Natural killer cell (primary cell): Measurements from ENCODE around the gene DNAH7. TPM values are rescaled to one million over a fixed set of nuclear protein-coding genes. Genes with fewer than 3 reads are reported as not detected.

Experiments used
- ATAC-seq, 3 donors: fragments of 150-1000 bp in 2 of 3; fragments of 200-7000 bp in 1 of 3; cut with Tn5 transposase; 1 replicate in 1 of 3; 2 replicates in 2 of 3; pipeline ENCODE4 v1.10.0; 2021; ENCODE audit warnings: mild to moderate bottlenecking in 2 of 3, moderate library complexity in 2 of 3
- DNase-seq, 2 donors: peaks; one replicate each; pipeline versions ENCODE4 v3.0.0 to v3.0.0-alpha.2; 2013 to 2021; ENCODE audit warnings: mixed read lengths in 1 of 2
- H3K27ac ChIP-seq: one replicate; pipeline ENCODE4 v1.5.1; 2013; ENCODE audit warnings: mild to moderate bottlenecking, low read length
- H3K27me3 ChIP-seq: one replicate; pipeline ENCODE4 v1.6.1; 2013; ENCODE audit warnings: low read length; ENCODE audit not compliant: control insufficient read depth, insufficient read depth
- H3K36me3 ChIP-seq: one replicate; pipeline ENCODE4 v1.6.1; 2013; ENCODE audit warnings: low read length; ENCODE audit not compliant: control insufficient read depth, insufficient read depth
- H3K4me1 ChIP-seq: one replicate; pipeline ENCODE4 v1.6.1; 2013; ENCODE audit warnings: low read length; ENCODE audit not compliant: control insufficient read depth, insufficient read depth
- H3K4me3 ChIP-seq: one replicate; pipeline ENCODE4 v1.5.1; 2013; ENCODE audit warnings: low read length
- H3K9me3 ChIP-seq: one replicate; pipeline ENCODE4 v1.6.1; 2013; ENCODE audit warnings: low read length; ENCODE audit not compliant: control insufficient read depth, insufficient read depth
- H3K27ac Mint-ChIP-seq, 2 donors: one replicate each; pipeline ENCODE4 v1.8.0; 2022; ENCODE audit warnings: mild to moderate bottlenecking in 2 of 2, mixed read lengths in 2 of 2, moderate library complexity in 1 of 2
- H3K27me3 Mint-ChIP-seq, 2 donors: one replicate each; pipeline ENCODE4 v1.8.0; 2022; ENCODE audit warnings: low read depth in 2 of 2, mixed read lengths in 2 of 2
- H3K36me3 Mint-ChIP-seq: one replicate; pipeline ENCODE4 v1.8.0; 2022; ENCODE audit warnings: mixed read lengths
- H3K4me1 Mint-ChIP-seq, 2 donors: one replicate each; pipeline ENCODE4 v1.8.0; 2022; ENCODE audit warnings: mixed read lengths in 2 of 2
- H3K4me3 Mint-ChIP-seq: one replicate; pipeline ENCODE4 v1.8.0; 2022; ENCODE audit warnings: mild to moderate bottlenecking, moderate library complexity, mixed read lengths
- H3K9me3 Mint-ChIP-seq, 2 donors: one replicate each; pipeline ENCODE4 v1.8.0; 2022; ENCODE audit warnings: mixed read lengths in 2 of 2
- WGBS: methylation state at CpG from one replicate; pipeline ENCODE4 v1.1.7; 2013; ENCODE audit warnings: missing lambda C conversion rate; ENCODE audit not compliant: insufficient coverage; 5-methylcytosine and 5-hydroxymethylcytosine counted together
- intact Hi-C: fragments of 100-400 bp; cut with micrococcal nuclease; formaldehyde crosslinking; loops from one replicate; pipeline ENCODE4 v1.14.2; 2022
- total RNA-seq, 4 donors: library from RNA; stranded (reverse); fragments of 120-200 nt in 1 of 4; gene quantifications; one replicate each; pipeline versions ENCODE4 v1.2.3 to v1.2.4, GENCODE V29; 2013 to 2022
- TF ChIP-seq, protein P1 (sequence below): fragments of 200-600 bp; IDR thresholded peaks from one replicate; pipeline ENCODE4 v1.8.0; 2022; ENCODE audit warnings: antibody characterized with exemption

DNAH7 gene
- total RNA-seq, 3 donors from 2014 or later (not counting 1 experiment from before 2014, with no cell fraction given): 0.07 to 0.20 TPM; not detected in 1

DNA sequence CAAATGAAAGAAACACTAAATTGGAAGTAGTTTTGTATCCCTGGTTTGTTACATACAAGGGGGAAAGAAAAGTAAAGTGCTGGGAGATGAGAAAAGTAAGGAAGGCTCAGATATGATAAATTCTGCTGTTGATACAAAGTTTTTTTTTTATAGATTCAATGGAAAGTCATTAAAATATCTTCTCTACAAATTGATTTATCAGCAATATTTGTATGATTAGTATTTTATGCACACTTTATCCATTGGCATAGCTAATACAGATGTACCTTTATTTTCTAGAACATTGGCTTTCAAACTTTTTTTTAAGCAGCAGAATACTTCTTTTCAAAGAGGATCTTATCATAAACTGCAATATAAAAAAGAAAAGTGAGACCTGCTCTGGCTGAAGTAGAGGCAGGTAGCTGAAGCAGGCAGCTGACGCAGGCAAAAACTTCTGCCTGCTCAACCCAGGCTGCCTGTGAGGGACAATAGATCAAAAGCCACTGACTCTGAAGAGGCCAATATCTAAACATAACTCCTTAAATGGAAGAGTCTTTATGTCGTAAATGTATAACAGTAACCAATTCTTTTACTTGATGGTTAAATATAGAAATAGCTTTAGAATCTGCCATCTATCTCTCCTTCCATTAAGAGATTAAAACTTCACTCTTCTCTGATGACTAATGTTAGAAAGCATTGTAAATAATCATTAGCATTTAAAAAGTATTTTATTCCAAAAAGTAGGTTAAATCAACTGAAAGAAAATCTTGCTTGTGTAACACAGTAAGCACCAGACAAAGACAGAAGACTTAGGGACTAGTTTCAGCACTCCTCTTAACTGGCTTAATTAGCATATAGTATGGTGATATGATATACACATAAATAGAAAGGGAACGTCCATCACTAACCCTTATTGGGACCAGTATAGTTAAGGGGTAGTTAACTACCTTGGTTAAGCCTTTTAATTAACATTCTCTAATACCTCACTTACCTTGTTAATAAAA, 237.4 kb downstream of the DNAH7 start:
- Mint-ChIP-seq H3K9me3 (no peaks in the 10 kb centered on the region), H3K4me1 (no peaks in the 10 kb centered on the region), H3K36me3 (no peaks in the 10 kb centered on the region), H3K27me3 (peaks cover 0 to 6% of the 10 kb centered on the region in 2 donors), H3K27ac (no peak overlapping the region), H3K4me3 (no peak overlapping the region)
- no peaks in the 10 kb centered on the region for H3K9me3 ChIP-seq
- TF ChIP-seq, protein P1, sequence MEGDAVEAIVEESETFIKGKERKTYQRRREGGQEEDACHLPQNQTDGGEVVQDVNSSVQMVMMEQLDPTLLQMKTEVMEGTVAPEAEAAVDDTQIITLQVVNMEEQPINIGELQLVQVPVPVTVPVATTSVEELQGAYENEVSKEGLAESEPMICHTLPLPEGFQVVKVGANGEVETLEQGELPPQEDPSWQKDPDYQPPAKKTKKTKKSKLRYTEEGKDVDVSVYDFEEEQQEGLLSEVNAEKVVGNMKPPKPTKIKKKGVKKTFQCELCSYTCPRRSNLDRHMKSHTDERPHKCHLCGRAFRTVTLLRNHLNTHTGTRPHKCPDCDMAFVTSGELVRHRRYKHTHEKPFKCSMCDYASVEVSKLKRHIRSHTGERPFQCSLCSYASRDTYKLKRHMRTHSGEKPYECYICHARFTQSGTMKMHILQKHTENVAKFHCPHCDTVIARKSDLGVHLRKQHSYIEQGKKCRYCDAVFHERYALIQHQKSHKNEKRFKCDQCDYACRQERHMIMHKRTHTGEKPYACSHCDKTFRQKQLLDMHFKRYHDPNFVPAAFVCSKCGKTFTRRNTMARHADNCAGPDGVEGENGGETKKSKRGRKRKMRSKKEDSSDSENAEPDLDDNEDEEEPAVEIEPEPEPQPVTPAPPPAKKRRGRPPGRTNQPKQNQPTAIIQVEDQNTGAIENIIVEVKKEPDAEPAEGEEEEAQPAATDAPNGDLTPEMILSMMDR: no peak
- H3K27ac ChIP-seq: no peak overlapping the region
- intact Hi-C loops: no loop called here
- no peaks in the 10 kb centered on the region for H3K36me3 ChIP-seq
- H3K27me3 ChIP-seq: no peaks in the 10 kb centered on the region
- H3K4me3 ChIP-seq: no peak overlapping the region
- ATAC-seq (no peak), DNase-seq (no peak)
- 100% methylated on average over 1 of the region's 3 CpGs for WGBS
- H3K4me1 ChIP-seq: no peaks in the 10 kb centered on the region

DNA sequence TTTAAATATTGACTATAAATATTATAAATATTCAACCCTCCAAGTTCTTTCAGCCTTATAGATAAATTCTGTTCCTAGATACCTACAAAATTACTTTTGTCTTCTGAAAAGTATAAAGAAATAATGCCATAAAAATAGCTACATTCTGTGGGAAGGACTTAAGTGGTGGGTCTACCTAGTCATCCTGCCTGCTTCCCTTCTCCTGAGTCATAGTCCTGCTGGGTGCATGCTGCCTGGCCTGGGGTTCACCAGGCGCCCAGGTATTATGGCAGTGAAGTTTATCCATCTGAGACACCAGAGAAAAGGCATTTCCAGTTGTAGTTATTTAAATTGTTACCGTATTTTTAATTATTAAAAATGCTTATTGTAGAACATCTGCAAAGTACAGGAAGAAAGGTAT, 244.2 kb downstream of the DNAH7 start:
- Mint-ChIP-seq H3K27me3 (no peaks in the 10 kb centered on the region), H3K36me3 (no peaks in the 10 kb centered on the region), H3K9me3 (no peaks in the 10 kb centered on the region), H3K27ac (no peak overlapping the region), H3K4me3 (no peak overlapping the region), H3K4me1 (no peaks in the 10 kb centered on the region)
- TF ChIP-seq, protein P1: no peak
- Histone ChIP-seq H3K27ac (no peak overlapping the region), H3K4me1 (no peaks in the 10 kb centered on the region), H3K27me3 (no peaks in the 10 kb centered on the region), H3K36me3 (no peaks in the 10 kb centered on the region), H3K4me3 (no peak overlapping the region), H3K9me3 (no peaks in the 10 kb centered on the region)
- ATAC-seq (no peak), DNase-seq (no peak)
- 100% methylated on average over 1 of the region's 2 CpGs for WGBS
- intact Hi-C loops: no loop called here

DNA sequence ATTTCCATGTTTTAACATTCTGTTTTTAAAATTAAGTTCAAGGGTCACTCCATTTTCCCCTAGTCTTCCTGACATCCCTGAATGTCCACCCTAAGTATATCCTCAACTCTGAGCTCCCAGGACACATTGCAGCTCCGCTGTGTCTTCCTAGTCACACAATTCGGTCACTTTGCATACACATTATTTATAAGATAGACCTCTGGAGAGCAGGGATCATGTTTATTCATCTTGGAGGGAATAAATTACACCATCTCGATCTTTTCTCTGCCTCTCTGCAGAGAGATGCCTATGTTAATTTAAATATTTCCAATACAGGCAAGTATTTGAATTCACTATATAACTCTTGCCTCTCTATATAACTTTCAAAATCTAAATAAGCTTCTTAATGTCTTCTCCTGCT, 245.4 kb downstream of the DNAH7 start:
- TF ChIP-seq, protein P1: no peak
- H3K27ac Mint-ChIP-seq: no peak overlapping the region
- H3K27me3 Mint-ChIP-seq: no peaks in the 10 kb centered on the region
- no peaks in the 10 kb centered on the region for H3K36me3 ChIP-seq
- no peaks in the 10 kb centered on the region for H3K9me3 ChIP-seq
- no peaks in the 10 kb centered on the region for H3K27me3 ChIP-seq
- H3K4me3 Mint-ChIP-seq: no peak overlapping the region
- no peak overlapping the region for H3K27ac ChIP-seq
- 81% methylated on average over 2 of the region's 3 CpGs for WGBS
- H3K4me3 ChIP-seq: no peak overlapping the region
- H3K4me1 ChIP-seq: no peaks in the 10 kb centered on the region
- intact Hi-C loops: no loop called here
- ATAC-seq: no peak
- no peaks in the 10 kb centered on the region for H3K36me3 Mint-ChIP-seq
- no peak for DNase-seq
- no peaks in the 10 kb centered on the region for H3K4me1 Mint-ChIP-seq
- no peaks in the 10 kb centered on the region for H3K9me3 Mint-ChIP-seq
